Fibroblast of lung (primary cell): ENCODE results near the gene RPRM. TPM values are rescaled to one million over a fixed set of nuclear protein-coding genes. Genes with fewer than 3 reads are reported as not detected.
A peak's percentile ranks its signal among the peaks of the same experiment; 100 is the strongest.

Source experiments
- DNase-seq, 2 donors: peaks; one replicate each; pipeline versions ENCODE4 v3.0.0 to v3.0.0-alpha.2; 2010; ENCODE audit warnings: low read depth in 2 of 2
- H2AFZ ChIP-seq: 2 replicates; pipeline ENCODE4 v1.5.1; 2012; ENCODE audit warnings: low read length, control low read depth, inconsistent platforms
- H3K27ac ChIP-seq: 2 replicates; pipeline ENCODE4 v1.5.1; 2011; ENCODE audit warnings: low read length, control low read depth; ENCODE audit not compliant: insufficient read depth
- H3K27me3 ChIP-seq: 2 replicates; pipeline ENCODE4 v1.5.1; 2011; ENCODE audit warnings: mild to moderate bottlenecking, low read length; ENCODE audit not compliant: control insufficient read depth, insufficient read depth
- H3K36me3 ChIP-seq: 2 replicates; pipeline ENCODE4 v1.5.1; 2011; ENCODE audit warnings: low read length; ENCODE audit not compliant: control insufficient read depth, insufficient read depth
- H3K4me1 ChIP-seq: 2 replicates; pipeline ENCODE4 v1.5.1; 2011; ENCODE audit warnings: low read length; ENCODE audit not compliant: control insufficient read depth, insufficient read depth; ENCODE audit errors: extremely low read depth
- H3K4me2 ChIP-seq: 2 replicates; pipeline ENCODE4 v1.5.1; 2011; ENCODE audit warnings: low read length, control low read depth; ENCODE audit not compliant: insufficient read depth; ENCODE audit errors: extremely low read depth
- H3K4me3 ChIP-seq, 4 experiments: fragments of 200-600 bp in 1 of 4; sonication (generic) in 1 of 4; replicated peaks in 1 of 4; 2 replicates each; pipeline ENCODE4 v1.5.1; 2011 to 2016; ENCODE audit warnings: low read length in 4 of 4, low read depth in 3 of 4, mild to moderate bottlenecking in 3 of 4, control low read depth in 2 of 4, inconsistent platforms in 1 of 4, mixed read lengths in 1 of 4; ENCODE audit not compliant: insufficient read depth in 1 of 4; ENCODE audit errors: control extremely low read depth in 1 of 4
- H3K79me2 ChIP-seq: 2 replicates; pipeline ENCODE4 v1.5.1; 2012; ENCODE audit warnings: mild to moderate bottlenecking, low read length, inconsistent platforms; ENCODE audit not compliant: control insufficient read depth, insufficient read depth
- H3K9ac ChIP-seq: 2 replicates; pipeline ENCODE4 v1.5.1; 2011; ENCODE audit warnings: mild to moderate bottlenecking, low read length, control low read depth; ENCODE audit not compliant: insufficient read depth
- H3K9me3 ChIP-seq: 2 replicates; pipeline ENCODE4 v1.5.1; 2012; ENCODE audit warnings: low read depth, low read length; ENCODE audit not compliant: control insufficient read depth, insufficient read depth
- H4K20me1 ChIP-seq: 2 replicates; pipeline ENCODE4 v1.5.1; 2011; ENCODE audit warnings: low read length; ENCODE audit not compliant: control insufficient read depth, insufficient read depth; ENCODE audit errors: extremely low read depth
- CTCF ChIP-seq, 2 donors: IDR thresholded peaks in 1 of 2; conservative IDR thresholded peaks in 1 of 2; 1 replicate in 1 of 2; 2 replicates in 1 of 2; pipeline ENCODE4 v1.5.1; 2011 to 2012; ENCODE audit warnings: low read length in 2 of 2, control low read depth in 1 of 2, inconsistent platforms in 1 of 2, low read depth in 1 of 2, mild to moderate bottlenecking in 1 of 2
- EZH2 ChIP-seq: IDR thresholded peaks from 2 replicates; pipeline ENCODE4 v1.5.1; 2012; ENCODE audit warnings: low read length, control low read depth, mild to moderate bottlenecking; ENCODE audit errors: missing control alignments
- polyA minus RNA-seq: library from RNA; depleted of rRNA, polyadenylated mRNA; stranded (reverse); fragments of >200 nt; gene quantifications from 2 replicates; pipeline ENCODE4 v1.2.3, GENCODE V29; 2011; ENCODE audit warnings: low replicate concordance
- polyA plus RNA-seq, 2 donors: library from polyadenylated mRNA; depleted of rRNA in 1 of 2; stranded (reverse) in 1 of 2; unstranded in 1 of 2; fragments of >200 nt; gene quantifications; 2 replicates each; pipeline ENCODE4 v1.2.1, GENCODE V29; 2011 to 2012; ENCODE audit warnings: missing spikeins in 1 of 2
- total RNA-seq: library from RNA; depleted of rRNA; stranded (reverse); fragments of >200 nt; gene quantifications from 2 replicates; pipeline ENCODE4 v1.2.1, GENCODE V29; 2014

The RPRM gene
- total RNA-seq = not detected in 2 replicates
- 0.06 TPM in 1 of 2 replicates, not detected in the other for polyA plus RNA-seq
- polyA plus RNA-seq (2012) = 0.09 TPM in 1 of 2 replicates, not detected in the other
- not detected in 2 replicates for polyA minus RNA-seq

GRCh38 chr2:153478289-153479261 lies at the start of gene RPRM:
TSS of gene RPRM (minus strand) at chr2:153478762. CDS start at chr2:153478565, 197 bp downstream.
- Histone ChIP-seq H2AFZ (peak within 1 kb of the TSS; percentile 71), H3K4me1 (peaks cover 4% of the 10 kb centered on the region), H3K79me2 (no peaks in the 10 kb centered on the region), H3K4me2 (peak within 1 kb of the TSS; percentile 72), H3K27me3 (peaks cover 13% of the 10 kb centered on the region), H3K4me3 (peak within 1 kb of the TSS; percentile 26 to 54 (median 34)), H4K20me1 (no peaks in the 10 kb centered on the region), H3K36me3 (no peaks in the 10 kb centered on the region), H3K27ac (no peak within 1 kb of the TSS), H3K9ac (no peak within 1 kb of the TSS), H3K9me3 (no peaks in the 10 kb centered on the region)
- peak; percentile 68 for TF ChIP-seq EZH2
- TF ChIP-seq CTCF (conservative IDR thresholded peaks at IDR 0.05 in 1 of 2, IDR thresholded peaks at IDR 0.05 in 1 of 2; ENCODE audit: low read depth in 1 of 2, low read length in 2 of 2) = peak; percentile 58 to 67
- peak; percentile 39 to 54 for DNase-seq

GRCh38 chr2:153519257-153519875 lies 40.8 kb upstream of the RPRM start:
- Histone ChIP-seq H3K9ac (no peak overlapping the region), H3K79me2 (no peaks in the 10 kb centered on the region), H2AFZ (no peak overlapping the region), H3K4me1 (no peaks in the 10 kb centered on the region), H4K20me1 (no peaks in the 10 kb centered on the region), H3K27me3 (no peaks in the 10 kb centered on the region), H3K36me3 (no peaks in the 10 kb centered on the region), H3K9me3 (no peaks in the 10 kb centered on the region), H3K4me2 (no peak overlapping the region), H3K4me3 (no peak overlapping the region), H3K27ac (no peak overlapping the region)
- peak; percentile 58 to 66 for TF ChIP-seq CTCF (conservative IDR thresholded peaks at IDR 0.05 in 1 of 2, IDR thresholded peaks at IDR 0.05 in 1 of 2; ENCODE audit: low read depth in 1 of 2, low read length in 2 of 2)
- TF ChIP-seq EZH2 = no peak
- DNase-seq = peak; percentile 33 to 54

- no peak overlapping the region for H3K4me2 ChIP-seq
- no peaks in the 10 kb centered on the region for H4K20me1 ChIP-seq
- DNase-seq = no peak
- no peak overlapping the region for H3K4me3 ChIP-seq
- H3K9ac ChIP-seq = no peak overlapping the region
- H3K27me3 ChIP-seq = no peaks in the 10 kb centered on the region
- H3K79me2 ChIP-seq = no peaks in the 10 kb centered on the region
- H3K27ac ChIP-seq = no peak overlapping the region
- no peak for TF ChIP-seq EZH2
- no peak for TF ChIP-seq CTCF (conservative IDR thresholded peaks at IDR 0.05 in 1 of 2, IDR thresholded peaks at IDR 0.05 in 1 of 2; ENCODE audit: low read depth in 1 of 2, low read length in 2 of 2)
- H2AFZ ChIP-seq = no peak overlapping the region
- H3K36me3 ChIP-seq = no peaks in the 10 kb centered on the region
- no peaks in the 10 kb centered on the region for H3K9me3 ChIP-seq
- no peaks in the 10 kb centered on the region for H3K4me1 ChIP-seq
Observed at GRCh38 chr2:153512331-153512730, 33.8 kb upstream of the RPRM start.
